WTC11 (cell line): ENCODE measurements around the gene FAM107B.

Experiments
- ATF3 ChIP-seq: sonication (generic); formaldehyde crosslinking; conservative IDR thresholded peaks from 2 replicates; pipeline ENCODE4 v1.8.1; 2022; ENCODE audit warnings: mild to moderate bottlenecking, missing genetic modification reagents
- CREM ChIP-seq: sonication (generic); formaldehyde crosslinking; IDR thresholded peaks from 2 replicates; pipeline ENCODE4 v1.8.1; 2022; ENCODE audit warnings: mild to moderate bottlenecking, missing genetic modification reagents, moderate library complexity
- CTCF ChIP-seq: fragments of 200-600 bp; IDR thresholded peaks from 2 replicates; pipeline ENCODE4 v1.8.0; 2022; ENCODE audit warnings: antibody characterized with exemption
- ELF4 ChIP-seq: sonication (generic); formaldehyde crosslinking; IDR thresholded peaks from 2 replicates; pipeline ENCODE4 v1.8.1; 2022; ENCODE audit warnings: low read depth, mild to moderate bottlenecking, moderate library complexity, missing genetic modification reagents
- JUN ChIP-seq: sonication (generic); formaldehyde crosslinking; IDR thresholded peaks from 2 replicates; pipeline ENCODE4 v1.8.0; 2023; ENCODE audit warnings: mild to moderate bottlenecking, missing genetic modification reagents
- NR1H2 ChIP-seq: sonication (generic); formaldehyde crosslinking; IDR thresholded peaks from 2 replicates; pipeline ENCODE4 v1.9.0; 2021; ENCODE audit warnings: mild to moderate bottlenecking, moderate library complexity, missing genetic modification reagents
- USF2 ChIP-seq: sonication (generic); formaldehyde crosslinking; IDR thresholded peaks from 2 replicates; pipeline ENCODE4 v1.8.1; 2023; ENCODE audit warnings: mild to moderate bottlenecking, missing genetic modification reagents, moderate library complexity
- ZNF121 ChIP-seq: sonication (generic); formaldehyde crosslinking; IDR thresholded peaks from 2 replicates; pipeline ENCODE4 v1.8.0; 2023; ENCODE audit warnings: missing genetic modification reagents
- ZNF138 ChIP-seq: sonication (generic); formaldehyde crosslinking; conservative IDR thresholded peaks from 2 replicates; pipeline ENCODE4 v1.8.1; 2022; ENCODE audit warnings: mild to moderate bottlenecking, moderate library complexity, missing genetic modification reagents

GRCh38 chr10:14800397-14800796 lies 25.7 kb upstream of the FAM107B start:
- TF ChIP-seq ELF4 (CRISPR knock-in tag) (no peak), JUN (no peak), CTCF (no peak), ZNF121 (no peak), ZNF138 (CRISPR knock-in tag) (no peak), CREM (CRISPR knock-in tag) (no peak), USF2 (no peak), NR1H2 (no peak), ATF3 (CRISPR knock-in tag) (no peak)
